Measurements from ENCODE around the gene SOX5.
"Not testable (repeated sequence)": the region's sequence is repeated elsewhere in the genome, so short reads cannot be mapped to it uniquely, and the experiment has no call there.

SOX5 gene

GRCh38 chr12:23515785-23516184 lies 433.7 kb downstream of the SOX5 start:
- not testable (repeated sequence) for H3K9me3 ChIP-seq (ENCODE audit: control insufficient read depth in 1 of 2, low read length in 2 of 2); H3K27me3 ChIP-seq (ENCODE audit: low read depth, low read length); H3K36me3 ChIP-seq (ENCODE audit: control insufficient read depth in 1 of 2, insufficient read depth in 2 of 2, low read length in 2 of 2); H3K27ac ChIP-seq (ENCODE audit: low read length); H3K4me3 ChIP-seq (ENCODE audit: low read depth in 1 of 2, low read length in 2 of 2); H3K4me1 ChIP-seq (ENCODE audit: control insufficient read depth in 1 of 2, insufficient read depth in 2 of 2, low read length in 2 of 2)

- H3K27me3 ChIP-seq (ENCODE audit: low read depth, low read length), result no peaks in the 10 kb centered on the region
- H3K9me3 ChIP-seq (ENCODE audit: control insufficient read depth in 1 of 2, low read length in 2 of 2), result peaks cover 0 to 2% of the 10 kb centered on the region in 2 donors
- H3K4me1 ChIP-seq (ENCODE audit: control insufficient read depth in 1 of 2, insufficient read depth in 2 of 2, low read length in 2 of 2), result no peaks in the 10 kb centered on the region
- H3K36me3 ChIP-seq (ENCODE audit: control insufficient read depth in 1 of 2, insufficient read depth in 2 of 2, low read length in 2 of 2), result no peaks in the 10 kb centered on the region
- no peak overlapping the region for H3K27ac ChIP-seq (ENCODE audit: low read length)
- H3K4me3 ChIP-seq (ENCODE audit: low read depth in 1 of 2, low read length in 2 of 2), result no peak overlapping the region
These were observed 439.0 kb downstream of the SOX5 start for GRCh38 chr12:23510484-23510883.

GRCh38 chr12:23509832-23510231 lies 439.6 kb downstream of the SOX5 start:
- not testable (repeated sequence) for H3K9me3 ChIP-seq (ENCODE audit: control insufficient read depth in 1 of 2, low read length in 2 of 2); H3K27ac ChIP-seq (ENCODE audit: low read length); H3K27me3 ChIP-seq (ENCODE audit: low read depth, low read length); H3K4me1 ChIP-seq (ENCODE audit: control insufficient read depth in 1 of 2, insufficient read depth in 2 of 2, low read length in 2 of 2); H3K4me3 ChIP-seq (ENCODE audit: low read depth in 1 of 2, low read length in 2 of 2); H3K36me3 ChIP-seq (ENCODE audit: control insufficient read depth in 1 of 2, insufficient read depth in 2 of 2, low read length in 2 of 2)

- not testable (repeated sequence) for H3K27me3 ChIP-seq (ENCODE audit: low read depth, low read length); H3K4me3 ChIP-seq (ENCODE audit: low read depth in 1 of 2, low read length in 2 of 2); H3K9me3 ChIP-seq (ENCODE audit: control insufficient read depth in 1 of 2, low read length in 2 of 2); H3K36me3 ChIP-seq (ENCODE audit: control insufficient read depth in 1 of 2, insufficient read depth in 2 of 2, low read length in 2 of 2); H3K4me1 ChIP-seq (ENCODE audit: control insufficient read depth in 1 of 2, insufficient read depth in 2 of 2, low read length in 2 of 2); H3K27ac ChIP-seq (ENCODE audit: low read length)
These were observed 441.7 kb downstream of the SOX5 start for GRCh38 chr12:23507785-23508184.

- H3K4me1 ChIP-seq (ENCODE audit: control insufficient read depth in 1 of 2, insufficient read depth in 2 of 2, low read length in 2 of 2); H3K9me3 ChIP-seq (ENCODE audit: control insufficient read depth in 1 of 2, low read length in 2 of 2); H3K36me3 ChIP-seq (ENCODE audit: control insufficient read depth in 1 of 2, insufficient read depth in 2 of 2, low read length in 2 of 2); H3K27me3 ChIP-seq (ENCODE audit: low read depth, low read length); H3K4me3 ChIP-seq (ENCODE audit: low read depth in 1 of 2, low read length in 2 of 2); H3K27ac ChIP-seq (ENCODE audit: low read length): not testable (repeated sequence)
These were observed 443.7 kb downstream of the SOX5 start for GRCh38 chr12:23505736-23506135.

GRCh38 chr12:23504641-23505399 lies 444.6 kb downstream of the SOX5 start:
- no peaks in the 10 kb centered on the region for H3K27me3 ChIP-seq (ENCODE audit: low read depth, low read length)
- H3K9me3 ChIP-seq (ENCODE audit: control insufficient read depth in 1 of 2, low read length in 2 of 2), result no peaks in the 10 kb centered on the region
- H3K4me1 ChIP-seq (ENCODE audit: control insufficient read depth in 1 of 2, insufficient read depth in 2 of 2, low read length in 2 of 2), result no peaks in the 10 kb centered on the region

GRCh38 chr12:23504043-23504442 lies 445.4 kb downstream of the SOX5 start:
- no peaks in the 10 kb centered on the region for H3K4me1 ChIP-seq (ENCODE audit: control insufficient read depth in 1 of 2, insufficient read depth in 2 of 2, low read length in 2 of 2)
- H3K27ac ChIP-seq (ENCODE audit: low read length), result no peak overlapping the region
- peaks cover 0 to 4% of the 10 kb centered on the region in 2 donors for H3K9me3 ChIP-seq (ENCODE audit: control insufficient read depth in 1 of 2, low read length in 2 of 2)
- H3K4me3 ChIP-seq (ENCODE audit: low read depth in 1 of 2, low read length in 2 of 2), result no peak overlapping the region
- H3K36me3 ChIP-seq (ENCODE audit: control insufficient read depth in 1 of 2, insufficient read depth in 2 of 2, low read length in 2 of 2), result no peaks in the 10 kb centered on the region
- no peaks in the 10 kb centered on the region for H3K27me3 ChIP-seq (ENCODE audit: low read depth, low read length)

More at GRCh38 chr12:23504641-23505399, 444.6 kb downstream of the SOX5 start:
- Histone ChIP-seq H3K36me3 (ENCODE audit: control insufficient read depth in 1 of 2, insufficient read depth in 2 of 2, low read length in 2 of 2) (no peaks in the 10 kb centered on the region), H3K4me3 (ENCODE audit: low read depth in 1 of 2, low read length in 2 of 2) (no peak overlapping the region), H3K27ac (ENCODE audit: low read length) (no peak overlapping the region)

- H3K27me3 ChIP-seq (ENCODE audit: low read depth, low read length), result no peaks in the 10 kb centered on the region
- H3K4me3 ChIP-seq (ENCODE audit: low read depth in 1 of 2, low read length in 2 of 2), result no peak overlapping the region
These were observed 445.9 kb downstream of the SOX5 start for GRCh38 chr12:23503544-23503943.

GRCh38 chr12:23502259-23502658 lies 447.2 kb downstream of the SOX5 start:
- H3K27me3 ChIP-seq (ENCODE audit: low read depth, low read length), result no peaks in the 10 kb centered on the region
- no peaks in the 10 kb centered on the region for H3K36me3 ChIP-seq (ENCODE audit: control insufficient read depth in 1 of 2, insufficient read depth in 2 of 2, low read length in 2 of 2)
- peaks cover 0 to 9% of the 10 kb centered on the region in 2 donors for H3K9me3 ChIP-seq (ENCODE audit: control insufficient read depth in 1 of 2, low read length in 2 of 2)
- H3K4me1 ChIP-seq (ENCODE audit: control insufficient read depth in 1 of 2, insufficient read depth in 2 of 2, low read length in 2 of 2), result no peaks in the 10 kb centered on the region
- H3K4me3 ChIP-seq (ENCODE audit: low read depth in 1 of 2, low read length in 2 of 2), result no peak overlapping the region
- H3K27ac ChIP-seq (ENCODE audit: low read length), result no peak overlapping the region

More at GRCh38 chr12:23503544-23503943, 445.9 kb downstream of the SOX5 start:
- H3K9me3 ChIP-seq (ENCODE audit: control insufficient read depth in 1 of 2, low read length in 2 of 2), result peaks cover 0 to 6% of the 10 kb centered on the region in 2 donors
- H3K4me1 ChIP-seq (ENCODE audit: control insufficient read depth in 1 of 2, insufficient read depth in 2 of 2, low read length in 2 of 2), result no peaks in the 10 kb centered on the region
- no peak overlapping the region for H3K27ac ChIP-seq (ENCODE audit: low read length)
- no peaks in the 10 kb centered on the region for H3K36me3 ChIP-seq (ENCODE audit: control insufficient read depth in 1 of 2, insufficient read depth in 2 of 2, low read length in 2 of 2)

- Histone ChIP-seq H3K36me3 (ENCODE audit: control insufficient read depth in 1 of 2, insufficient read depth in 2 of 2, low read length in 2 of 2) (no peaks in the 10 kb centered on the region), H3K27me3 (ENCODE audit: low read depth, low read length) (no peaks in the 10 kb centered on the region), H3K4me1 (ENCODE audit: control insufficient read depth in 1 of 2, insufficient read depth in 2 of 2, low read length in 2 of 2) (no peaks in the 10 kb centered on the region), H3K9me3 (ENCODE audit: control insufficient read depth in 1 of 2, low read length in 2 of 2) (peaks cover 0 to 9% of the 10 kb centered on the region in 2 donors), H3K4me3 (ENCODE audit: low read depth in 1 of 2, low read length in 2 of 2) (no peak overlapping the region), H3K27ac (ENCODE audit: low read length) (no peak overlapping the region)
These were observed 454.0 kb downstream of the SOX5 start for GRCh38 chr12:23495472-23495871.

- H3K36me3 ChIP-seq (ENCODE audit: control insufficient read depth in 1 of 2, insufficient read depth in 2 of 2, low read length in 2 of 2), result no peaks in the 10 kb centered on the region
- H3K9me3 ChIP-seq (ENCODE audit: control insufficient read depth in 1 of 2, low read length in 2 of 2), result peaks cover 0 to 9% of the 10 kb centered on the region in 2 donors
- no peak overlapping the region for H3K4me3 ChIP-seq (ENCODE audit: low read depth in 1 of 2, low read length in 2 of 2)
- no peaks in the 10 kb centered on the region for H3K27me3 ChIP-seq (ENCODE audit: low read depth, low read length)
- H3K27ac ChIP-seq (ENCODE audit: low read length), result no peak overlapping the region
- no peaks in the 10 kb centered on the region for H3K4me1 ChIP-seq (ENCODE audit: control insufficient read depth in 1 of 2, insufficient read depth in 2 of 2, low read length in 2 of 2)
These were observed 455.8 kb downstream of the SOX5 start for GRCh38 chr12:23493672-23494071.

GRCh38 chr12:23491029-23491428 lies 458.4 kb downstream of the SOX5 start:
- not testable (repeated sequence) for H3K36me3 ChIP-seq (ENCODE audit: control insufficient read depth in 1 of 2, insufficient read depth in 2 of 2, low read length in 2 of 2); H3K27ac ChIP-seq (ENCODE audit: low read length); H3K4me3 ChIP-seq (ENCODE audit: low read depth in 1 of 2, low read length in 2 of 2); H3K4me1 ChIP-seq (ENCODE audit: control insufficient read depth in 1 of 2, insufficient read depth in 2 of 2, low read length in 2 of 2); H3K27me3 ChIP-seq (ENCODE audit: low read depth, low read length); H3K9me3 ChIP-seq (ENCODE audit: control insufficient read depth in 1 of 2, low read length in 2 of 2)

Data from muscle layer of duodenum (tissue), 2 donors.